ENCODE data around the gene CPA4. TPM values are rescaled to one million over a fixed set of nuclear protein-coding genes. Genes with fewer than 3 reads are reported as not detected.

The CPA4 gene
- total and polyA plus RNA-seq, 4 donors, result 0.03 to 0.05 TPM; not detected in 2

DNA sequence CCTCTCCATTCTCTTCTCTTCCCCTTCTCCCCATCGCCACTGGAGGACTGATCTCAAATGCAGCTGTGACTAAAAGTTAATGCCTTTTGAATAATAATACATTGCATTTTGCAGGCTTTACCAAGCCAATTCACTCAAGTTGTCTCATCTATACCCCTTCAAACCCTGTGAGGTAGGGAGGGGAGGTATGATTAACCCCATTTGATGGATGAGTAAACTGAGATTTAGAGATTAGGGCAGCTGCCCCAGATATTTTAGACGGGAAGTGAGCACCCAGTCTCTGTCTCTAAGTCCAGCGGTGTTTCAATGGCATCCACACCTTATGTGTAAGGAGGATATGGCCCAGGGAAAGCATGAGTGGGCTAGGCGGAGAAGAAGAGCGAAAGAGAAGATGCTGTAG is 52.8 kb downstream of the CPA4 start (continued):
- TF ChIP-seq, protein P1, sequence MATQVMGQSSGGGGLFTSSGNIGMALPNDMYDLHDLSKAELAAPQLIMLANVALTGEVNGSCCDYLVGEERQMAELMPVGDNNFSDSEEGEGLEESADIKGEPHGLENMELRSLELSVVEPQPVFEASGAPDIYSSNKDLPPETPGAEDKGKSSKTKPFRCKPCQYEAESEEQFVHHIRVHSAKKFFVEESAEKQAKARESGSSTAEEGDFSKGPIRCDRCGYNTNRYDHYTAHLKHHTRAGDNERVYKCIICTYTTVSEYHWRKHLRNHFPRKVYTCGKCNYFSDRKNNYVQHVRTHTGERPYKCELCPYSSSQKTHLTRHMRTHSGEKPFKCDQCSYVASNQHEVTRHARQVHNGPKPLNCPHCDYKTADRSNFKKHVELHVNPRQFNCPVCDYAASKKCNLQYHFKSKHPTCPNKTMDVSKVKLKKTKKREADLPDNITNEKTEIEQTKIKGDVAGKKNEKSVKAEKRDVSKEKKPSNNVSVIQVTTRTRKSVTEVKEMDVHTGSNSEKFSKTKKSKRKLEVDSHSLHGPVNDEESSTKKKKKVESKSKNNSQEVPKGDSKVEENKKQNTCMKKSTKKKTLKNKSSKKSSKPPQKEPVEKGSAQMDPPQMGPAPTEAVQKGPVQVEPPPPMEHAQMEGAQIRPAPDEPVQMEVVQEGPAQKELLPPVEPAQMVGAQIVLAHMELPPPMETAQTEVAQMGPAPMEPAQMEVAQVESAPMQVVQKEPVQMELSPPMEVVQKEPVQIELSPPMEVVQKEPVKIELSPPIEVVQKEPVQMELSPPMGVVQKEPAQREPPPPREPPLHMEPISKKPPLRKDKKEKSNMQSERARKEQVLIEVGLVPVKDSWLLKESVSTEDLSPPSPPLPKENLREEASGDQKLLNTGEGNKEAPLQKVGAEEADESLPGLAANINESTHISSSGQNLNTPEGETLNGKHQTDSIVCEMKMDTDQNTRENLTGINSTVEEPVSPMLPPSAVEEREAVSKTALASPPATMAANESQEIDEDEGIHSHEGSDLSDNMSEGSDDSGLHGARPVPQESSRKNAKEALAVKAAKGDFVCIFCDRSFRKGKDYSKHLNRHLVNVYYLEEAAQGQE (IDR thresholded peaks at IDR 0.05), result no peak
- TF ChIP-seq GABPA (IDR thresholded peaks at IDR 0.05 in 1 of 2, conservative IDR thresholded peaks at IDR 0.05 in 1 of 2), result no peak

DNA sequence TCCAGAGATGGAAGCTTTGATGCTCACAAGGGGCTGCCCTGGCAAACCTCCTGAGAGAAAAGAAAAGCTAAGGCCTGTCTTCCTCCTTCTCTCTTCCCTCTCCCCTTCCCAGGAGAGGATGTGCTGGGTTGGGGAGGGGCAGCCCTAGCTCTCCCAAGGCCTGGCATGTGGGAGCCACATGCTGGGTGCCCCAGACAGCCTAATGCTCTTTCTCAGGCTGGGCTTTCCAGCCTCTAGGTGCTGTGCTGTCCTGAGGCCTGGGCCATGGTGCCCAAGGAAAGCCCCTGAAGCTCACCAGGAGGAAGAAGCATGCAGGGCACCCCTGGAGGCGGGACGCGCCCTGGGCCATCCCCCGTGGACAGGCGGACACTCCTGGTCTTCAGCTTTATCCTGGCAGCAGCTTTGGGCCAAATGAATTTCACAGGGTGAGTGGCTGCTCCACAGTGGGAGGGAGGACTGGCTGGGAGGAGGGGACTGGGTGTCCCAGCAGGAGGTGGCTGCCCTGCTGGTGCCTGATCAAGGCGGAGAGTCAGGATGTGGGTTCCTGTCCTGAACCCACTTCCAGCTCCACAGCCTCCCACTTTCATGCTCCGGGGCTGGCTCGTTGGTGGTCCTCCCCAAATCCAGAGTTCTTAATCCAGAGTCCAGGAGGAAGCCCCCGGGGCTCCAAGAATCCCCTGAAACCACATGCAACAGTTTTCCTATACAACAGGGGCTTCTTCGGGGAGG is 53.4 kb downstream of the CPA4 start:
- no peak for DNase-seq (ENCODE audit: low spot score)
- Histone ChIP-seq H3K36me3 (ENCODE audit: control insufficient read depth in 4 of 4, insufficient read depth in 3 of 4, low read depth in 1 of 4, low read length in 3 of 4) (no peaks in the 10 kb centered on the region), H3K27ac (ENCODE audit: low read depth in 1 of 2, low read length in 2 of 2) (no peak overlapping the region), H3K4me3 (ENCODE audit: low read depth in 1 of 3, low read length in 3 of 3) (no peak overlapping the region), H3K9me3 (ENCODE audit: control insufficient read depth in 4 of 4, low read length in 3 of 4) (no peaks in the 10 kb centered on the region), H3K9ac (ENCODE audit: low read depth in 1 of 2, low read length in 2 of 2) (no peak overlapping the region), H3K27me3 (ENCODE audit: control insufficient read depth in 4 of 4, insufficient read depth in 4 of 4, low read length in 3 of 4) (peaks cover 0 to 2% (median 0%) of the 10 kb centered on the region in 4 donors), H3K4me1 (ENCODE audit: control insufficient read depth in 4 of 4, insufficient read depth in 4 of 4, low read length in 3 of 4) (no peaks in the 10 kb centered on the region)
- WGBS, result 88% methylated on average over 10 of the region's 10 CpGs
- TF ChIP-seq, protein P2, sequence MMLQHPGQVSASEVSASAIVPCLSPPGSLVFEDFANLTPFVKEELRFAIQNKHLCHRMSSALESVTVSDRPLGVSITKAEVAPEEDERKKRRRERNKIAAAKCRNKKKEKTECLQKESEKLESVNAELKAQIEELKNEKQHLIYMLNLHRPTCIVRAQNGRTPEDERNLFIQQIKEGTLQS (IDR thresholded peaks at IDR 0.05), result no peak
- TF ChIP-seq, protein P3, sequence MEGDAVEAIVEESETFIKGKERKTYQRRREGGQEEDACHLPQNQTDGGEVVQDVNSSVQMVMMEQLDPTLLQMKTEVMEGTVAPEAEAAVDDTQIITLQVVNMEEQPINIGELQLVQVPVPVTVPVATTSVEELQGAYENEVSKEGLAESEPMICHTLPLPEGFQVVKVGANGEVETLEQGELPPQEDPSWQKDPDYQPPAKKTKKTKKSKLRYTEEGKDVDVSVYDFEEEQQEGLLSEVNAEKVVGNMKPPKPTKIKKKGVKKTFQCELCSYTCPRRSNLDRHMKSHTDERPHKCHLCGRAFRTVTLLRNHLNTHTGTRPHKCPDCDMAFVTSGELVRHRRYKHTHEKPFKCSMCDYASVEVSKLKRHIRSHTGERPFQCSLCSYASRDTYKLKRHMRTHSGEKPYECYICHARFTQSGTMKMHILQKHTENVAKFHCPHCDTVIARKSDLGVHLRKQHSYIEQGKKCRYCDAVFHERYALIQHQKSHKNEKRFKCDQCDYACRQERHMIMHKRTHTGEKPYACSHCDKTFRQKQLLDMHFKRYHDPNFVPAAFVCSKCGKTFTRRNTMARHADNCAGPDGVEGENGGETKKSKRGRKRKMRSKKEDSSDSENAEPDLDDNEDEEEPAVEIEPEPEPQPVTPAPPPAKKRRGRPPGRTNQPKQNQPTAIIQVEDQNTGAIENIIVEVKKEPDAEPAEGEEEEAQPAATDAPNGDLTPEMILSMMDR (IDR thresholded peaks at IDR 0.05; ENCODE audit: low read depth, low read length, missing input control), result no peak
- TF ChIP-seq, protein P4, sequence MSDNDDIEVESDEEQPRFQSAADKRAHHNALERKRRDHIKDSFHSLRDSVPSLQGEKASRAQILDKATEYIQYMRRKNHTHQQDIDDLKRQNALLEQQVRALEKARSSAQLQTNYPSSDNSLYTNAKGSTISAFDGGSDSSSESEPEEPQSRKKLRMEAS (IDR thresholded peaks at IDR 0.05), result no peak
- no peak for TF ChIP-seq EGR1 (IDR thresholded peaks at IDR 0.05; ENCODE audit: low read depth in 2 of 2)
- TF ChIP-seq, protein P5, sequence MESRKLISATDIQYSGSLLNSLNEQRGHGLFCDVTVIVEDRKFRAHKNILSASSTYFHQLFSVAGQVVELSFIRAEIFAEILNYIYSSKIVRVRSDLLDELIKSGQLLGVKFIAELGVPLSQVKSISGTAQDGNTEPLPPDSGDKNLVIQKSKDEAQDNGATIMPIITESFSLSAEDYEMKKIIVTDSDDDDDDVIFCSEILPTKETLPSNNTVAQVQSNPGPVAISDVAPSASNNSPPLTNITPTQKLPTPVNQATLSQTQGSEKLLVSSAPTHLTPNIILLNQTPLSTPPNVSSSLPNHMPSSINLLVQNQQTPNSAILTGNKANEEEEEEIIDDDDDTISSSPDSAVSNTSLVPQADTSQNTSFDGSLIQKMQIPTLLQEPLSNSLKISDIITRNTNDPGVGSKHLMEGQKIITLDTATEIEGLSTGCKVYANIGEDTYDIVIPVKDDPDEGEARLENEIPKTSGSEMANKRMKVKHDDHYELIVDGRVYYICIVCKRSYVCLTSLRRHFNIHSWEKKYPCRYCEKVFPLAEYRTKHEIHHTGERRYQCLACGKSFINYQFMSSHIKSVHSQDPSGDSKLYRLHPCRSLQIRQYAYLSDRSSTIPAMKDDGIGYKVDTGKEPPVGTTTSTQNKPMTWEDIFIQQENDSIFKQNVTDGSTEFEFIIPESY (IDR thresholded peaks at IDR 0.05), result no peak
- TF ChIP-seq GABPA (IDR thresholded peaks at IDR 0.05 in 1 of 2, conservative IDR thresholded peaks at IDR 0.05 in 1 of 2), result no peak
- TF ChIP-seq, protein P1 (IDR thresholded peaks at IDR 0.05), result no peak
- TF ChIP-seq YY1 (IDR thresholded peaks at IDR 0.05), result no peak
- no peak for TF ChIP-seq TAF1 (conservative IDR thresholded peaks at IDR 0.05)

Measured in liver (tissue), 9 donors.